ENCODE data around the gene MED27.
"Not testable (repeated sequence)": the region's sequence is repeated elsewhere in the genome, so short reads cannot be mapped to it uniquely, and the experiment has no call there.

The MED27 gene

GRCh38 chr9:132075853-132076252, 3.8 kb downstream of the MED27 start:
- DNase-seq: no peak

DNA sequence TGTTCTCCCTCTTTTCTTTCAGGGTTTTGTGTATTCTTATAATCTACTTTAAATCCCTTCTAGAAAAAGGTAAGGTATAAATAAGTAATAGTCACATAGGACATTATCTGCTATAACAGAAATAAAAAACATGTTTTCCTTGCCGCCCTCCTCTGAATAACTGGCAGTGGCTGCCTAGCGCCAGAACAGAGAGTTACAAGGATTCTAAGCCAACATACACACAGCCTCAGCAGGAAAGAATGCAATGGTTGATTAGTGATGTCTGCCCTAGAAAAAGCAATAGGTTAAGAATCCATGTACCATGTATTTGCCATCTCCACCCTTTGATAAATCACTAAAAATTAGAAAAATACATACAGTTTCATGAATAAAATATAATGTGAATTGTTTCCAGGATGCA, 4.9 kb downstream of the MED27 start:
- DNase-seq: no peak

- DNase-seq: no peak
Measured at GRCh38 chr9:132071847-132072507, 7.7 kb downstream of the MED27 start.

DNA sequence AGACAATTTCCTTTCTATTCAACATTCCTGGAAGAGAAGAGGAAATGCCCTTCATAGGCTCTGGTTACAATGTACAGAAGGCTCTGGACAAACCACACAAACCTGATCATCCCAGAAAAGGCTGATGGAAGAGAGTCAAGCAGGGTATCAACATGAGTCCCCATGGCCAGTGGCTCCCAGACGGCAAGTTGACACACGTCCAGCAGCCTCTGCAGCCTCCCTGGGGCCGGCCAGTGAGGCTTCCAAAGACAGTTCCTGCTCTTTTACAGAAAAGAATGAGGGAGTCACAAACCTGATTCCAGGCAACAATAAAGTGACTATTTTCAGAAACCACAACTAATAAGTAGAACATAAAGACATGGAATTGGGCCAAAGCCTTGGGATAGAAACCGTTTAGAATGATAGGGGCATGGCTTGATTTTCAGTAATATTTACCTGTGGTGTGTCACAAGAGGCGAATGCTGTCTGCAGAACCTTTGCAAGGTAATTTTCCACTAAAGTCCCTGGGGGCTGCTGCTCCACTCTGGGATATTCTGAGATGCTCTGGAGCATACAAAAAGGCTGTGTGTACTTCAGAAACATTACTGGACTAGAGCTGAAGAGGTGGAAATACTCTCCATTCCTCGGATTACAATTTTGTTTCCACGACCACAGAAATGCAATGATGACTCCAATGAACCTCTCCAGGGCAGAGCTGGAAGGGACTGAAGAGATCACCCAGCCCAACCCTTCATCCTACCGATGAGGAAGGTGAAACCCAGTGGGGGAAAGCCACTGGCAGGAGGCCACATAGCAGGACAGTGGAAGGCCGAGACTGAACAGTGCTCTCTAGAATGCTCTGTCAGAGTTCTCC, 10.4 kb downstream of the MED27 start:
- no peak for DNase-seq

- no peak for DNase-seq
Measured at GRCh38 chr9:132068605-132069004, 11.1 kb downstream of the MED27 start.

DNA sequence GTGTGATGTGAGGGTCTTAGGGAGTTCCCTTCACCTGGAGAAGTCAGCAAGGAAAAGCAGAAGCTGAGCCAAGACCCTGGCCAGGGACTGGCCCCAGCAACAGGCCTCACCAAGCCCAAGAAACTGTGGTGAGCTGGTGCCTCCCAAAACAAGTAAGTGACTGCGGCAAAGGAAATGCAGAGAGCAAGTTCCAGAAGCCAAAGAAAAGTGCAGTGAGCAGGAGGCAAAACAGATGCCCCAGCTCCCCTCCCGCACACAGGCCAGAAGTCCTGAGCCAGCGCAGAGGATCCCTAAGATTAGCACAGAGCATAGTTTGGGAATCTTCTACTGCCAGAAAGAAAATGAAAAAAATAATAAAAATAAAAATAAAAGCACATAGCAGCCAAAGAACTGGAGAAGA, 13.2 kb downstream of the MED27 start:
- no peak for DNase-seq

GRCh38 chr9:132066057-132066456, 13.6 kb downstream of the MED27 start:
- DNase-seq: no peak

- no peak for DNase-seq
Measured at GRCh38 chr9:132063281-132063680, 16.4 kb downstream of the MED27 start.

GRCh38 chr9:132062806-132063205, 16.9 kb downstream of the MED27 start:
- no peak for DNase-seq

DNA sequence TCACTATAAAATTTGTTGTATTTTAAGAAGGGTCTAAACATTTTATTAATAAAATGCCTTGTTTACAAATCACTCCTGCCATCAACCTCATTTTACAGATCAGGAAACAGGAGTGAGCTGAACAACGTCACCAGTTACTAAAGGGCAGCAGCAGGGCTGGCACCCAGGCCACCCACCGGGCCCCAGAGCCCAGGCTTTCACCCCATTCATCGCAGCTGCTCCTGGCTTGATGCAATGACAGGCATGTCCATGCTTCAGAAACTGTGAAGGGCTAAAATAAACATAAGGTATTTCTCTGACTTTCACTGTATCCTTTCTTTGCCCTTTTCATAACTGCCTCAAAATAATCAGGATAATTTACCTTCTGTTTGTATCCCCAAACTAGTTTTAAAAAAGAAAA, 18.1 kb downstream of the MED27 start:
- DNase-seq: no peak

DNA sequence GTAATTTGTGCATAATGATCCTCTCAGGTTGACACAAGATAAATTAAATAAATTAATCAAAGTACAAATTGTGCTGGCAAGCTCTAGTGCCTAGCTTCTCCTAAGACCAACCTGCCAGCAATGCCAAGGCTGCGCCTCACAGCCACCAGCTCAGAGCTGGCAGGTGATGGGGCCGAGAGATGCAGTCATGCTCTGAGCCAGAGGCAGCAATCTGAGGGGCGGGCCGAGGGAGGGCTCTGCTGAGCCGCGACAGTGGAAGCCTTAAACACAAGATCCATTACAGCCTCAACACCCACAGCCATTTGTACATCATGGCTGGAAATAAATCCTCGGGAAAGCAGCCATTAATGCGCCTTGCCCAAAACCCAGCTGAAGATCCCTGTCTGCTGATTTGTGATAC, 20.3 kb downstream of the MED27 start:
- DNase-seq: no peak

DNA sequence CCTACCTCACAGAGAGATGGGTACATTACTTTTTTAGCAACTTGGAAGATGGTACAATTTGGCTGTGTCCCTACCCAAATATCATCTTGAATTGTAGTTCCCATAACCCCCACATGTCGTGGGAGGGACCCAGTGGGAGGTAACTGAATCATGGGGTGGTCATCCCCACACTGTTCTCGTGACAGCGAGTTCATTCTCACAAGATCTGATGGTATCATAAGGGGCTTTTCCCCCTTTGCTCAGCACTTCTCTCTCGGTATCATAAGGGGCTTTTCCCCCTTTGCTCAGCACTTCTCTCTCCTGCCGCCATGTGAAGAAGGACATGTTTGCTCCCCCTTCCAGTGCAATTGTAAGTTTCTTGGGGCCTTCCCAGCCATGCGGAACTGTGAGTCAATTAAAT, 21.4 kb downstream of the MED27 start:
- not testable (repeated sequence) for DNase-seq

DNA sequence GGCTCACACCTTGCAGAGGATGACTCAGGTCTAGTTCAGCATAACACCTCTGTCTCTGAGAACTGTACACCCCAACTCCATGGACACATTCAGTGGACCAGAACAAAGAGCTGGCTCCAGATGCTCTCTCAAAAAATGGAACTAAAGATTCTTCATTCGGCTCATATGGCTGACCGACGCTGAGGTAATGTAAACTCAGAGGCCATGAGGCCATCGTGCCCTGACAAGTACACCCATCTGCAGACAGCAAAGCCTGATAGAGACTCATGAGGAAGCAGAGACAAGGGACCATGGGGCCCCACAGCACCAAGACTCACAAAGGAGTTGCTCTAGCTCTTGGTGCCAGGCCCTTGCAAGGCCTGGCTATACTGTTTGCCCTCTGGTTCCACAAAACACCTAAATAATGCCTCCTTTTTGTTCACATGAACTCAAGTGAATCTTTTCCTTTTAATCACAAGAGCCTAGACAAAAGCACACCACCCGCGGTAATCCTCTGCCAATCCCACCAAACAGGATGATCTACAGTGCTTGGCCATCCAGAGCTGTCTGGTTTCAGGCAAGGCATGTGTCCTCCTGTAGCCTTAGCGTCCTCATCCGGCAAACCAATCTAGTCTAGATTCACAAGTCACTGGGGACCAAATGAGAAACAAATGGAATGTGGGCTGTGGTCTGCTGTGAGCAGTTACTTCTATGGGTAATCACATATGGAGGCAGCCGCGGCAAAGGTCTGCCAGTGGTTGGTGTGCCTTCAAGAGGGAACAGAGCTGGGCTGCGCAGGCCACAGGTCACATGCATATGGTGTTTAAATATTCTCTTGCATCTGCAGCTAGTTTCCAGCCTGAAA, 22.7 kb downstream of the MED27 start:
- no peak for DNase-seq

- DNase-seq: no peak
Measured at GRCh38 chr9:132055756-132056155, 23.9 kb downstream of the MED27 start.

GRCh38 chr9:132054024-132054423, 25.6 kb downstream of the MED27 start:
- DNase-seq: no peak

DNA sequence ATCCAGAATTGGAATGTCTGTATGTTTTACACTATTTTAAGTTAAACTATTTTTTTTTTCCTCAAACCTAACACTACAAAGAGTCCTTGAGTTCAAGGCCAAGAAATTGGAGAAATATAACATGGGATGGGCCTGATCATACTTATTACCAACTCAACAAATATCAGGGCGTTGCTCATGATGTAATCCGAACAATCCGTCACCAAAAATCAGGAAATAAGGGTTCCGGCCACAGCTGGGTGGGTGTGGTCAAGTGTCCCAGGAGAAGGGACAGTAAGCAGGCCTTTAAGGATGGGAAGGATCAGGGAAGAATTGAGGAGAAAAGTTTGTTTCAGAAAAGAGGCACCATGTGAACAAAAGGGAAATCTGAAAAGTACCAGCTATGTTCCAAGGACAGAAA, 29.8 kb downstream of the MED27 start:
- no peak for DNase-seq

DNA sequence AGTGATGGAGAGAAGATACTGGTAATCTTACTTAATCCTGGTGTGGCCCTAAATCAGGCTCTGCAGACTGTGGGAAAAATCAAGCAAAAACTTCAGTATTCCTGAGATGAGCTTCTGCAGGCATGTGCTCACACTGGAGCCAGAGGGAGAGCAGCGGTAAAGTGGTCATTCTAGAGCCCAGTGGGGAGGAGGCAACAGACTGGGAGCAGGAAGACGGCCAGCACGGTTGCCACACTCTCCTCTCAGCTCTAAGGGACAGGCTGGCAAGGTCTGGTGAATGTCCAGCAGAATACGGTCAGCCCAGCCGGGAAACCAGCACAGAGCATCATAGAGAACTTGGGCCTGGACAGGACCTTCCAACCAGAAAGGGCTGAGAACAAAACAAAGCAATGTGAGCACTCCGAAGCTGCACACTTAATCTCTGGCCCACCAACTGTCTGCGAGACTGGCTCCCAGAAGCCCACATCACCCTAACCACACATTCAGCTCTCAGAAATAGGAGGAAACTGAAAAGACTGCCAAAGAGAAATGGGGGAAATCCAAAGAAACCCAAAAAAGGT, 30.3 kb downstream of the MED27 start:
- no peak for DNase-seq

- no peak for DNase-seq
Measured at GRCh38 chr9:132048201-132048600, 31.5 kb downstream of the MED27 start.

- no peak for DNase-seq
Measured at GRCh38 chr9:132046456-132046855, 33.2 kb downstream of the MED27 start.

GRCh38 chr9:132044176-132044875, 35.3 kb downstream of the MED27 start:
- DNase-seq: no peak

GRCh38 chr9:132043708-132044107, 36.0 kb downstream of the MED27 start:
- no peak for DNase-seq

DNA sequence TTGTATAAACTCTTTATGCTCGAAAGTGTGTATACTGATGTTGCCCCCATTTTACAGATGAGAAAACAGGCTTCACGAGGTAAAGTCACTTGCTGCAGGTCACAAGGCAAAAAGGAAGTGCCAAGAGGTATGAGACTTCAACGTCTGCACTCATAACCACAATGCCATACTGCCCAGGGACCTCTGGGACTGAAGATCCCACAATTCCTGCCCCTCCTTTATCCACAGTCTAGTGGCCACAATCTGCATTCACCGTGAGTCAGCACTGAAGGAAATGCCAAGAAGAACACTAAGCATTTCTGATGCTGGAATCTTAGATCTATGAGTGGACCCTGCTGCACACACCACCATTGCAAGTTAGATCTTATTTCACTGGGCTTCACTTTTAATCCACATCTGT, 37.3 kb downstream of the MED27 start:
- no peak for DNase-seq

- DNase-seq: no peak
Measured at GRCh38 chr9:132041798-132042197, 37.9 kb downstream of the MED27 start.
